Measurements from ENCODE around the gene C4orf50. TPM values are rescaled to one million over a fixed set of nuclear protein-coding genes. Genes with fewer than 3 reads are reported as not detected.

C4orf50 gene
- total and polyA plus RNA-seq, 2 experiments from 2014 or later, result 0.06 to 0.31 TPM

- DNase-seq (ENCODE audit: low spot score), result no peak
- Histone ChIP-seq H3K9me2 (ENCODE audit: insufficient read depth) (no peaks in the 10 kb centered on the region), H3K36me3 (ENCODE audit: insufficient read depth) (no peaks in the 10 kb centered on the region), H3K4me2 (no peak overlapping the region), H2AFZ (no peak overlapping the region), H3F3A (replicated peaks; ENCODE audit: low read depth) (no peaks in the 10 kb centered on the region), H3K4me1 (ENCODE audit: insufficient read depth) (no peaks in the 10 kb centered on the region), H3K4me3 (no peak overlapping the region), H3K27ac (ENCODE audit: low read depth) (no peak overlapping the region), H4K20me1 (replicated peaks; ENCODE audit: insufficient read depth) (no peaks in the 10 kb centered on the region), H3K79me2 (replicated peaks; ENCODE audit: insufficient read depth) (no peaks in the 10 kb centered on the region), H3K27me3 (ENCODE audit: insufficient read depth) (no peaks in the 10 kb centered on the region)
- Mint-ChIP-seq H3K9me3 (peaks cover 7% of the 10 kb centered on the region; the same call in 2 of the 3 replicates), H3K36me3 (ENCODE audit: low read depth) (no peaks in the 10 kb centered on the region), H3K27me3 (ENCODE audit: insufficient read depth, low read depth, poor library complexity) (peaks cover 15% of the 10 kb centered on the region), H3K4me1 (no peaks in the 10 kb centered on the region; the same call in 2 of the 3 replicates), H3K4me3 (no peak overlapping the region), H3K27ac (no peak overlapping the region)
- no peak for ATAC-seq
- TF ChIP-seq CREB1 (CRISPR knock-in tag; IDR thresholded peaks at IDR 0.05; ENCODE audit: low read depth) (no peak), NANOG (IDR thresholded peaks at IDR 0.05; ENCODE audit: borderline replicate concordance) (no peak), ZNF114 (CRISPR knock-in tag; IDR thresholded peaks at IDR 0.05) (no peak), EZH2 (IDR thresholded peaks at IDR 0.05; ENCODE audit: low read depth, unreplicated experiment) (no peak), EZH2phosphoT487 (IDR thresholded peaks at IDR 0.05; ENCODE audit: unreplicated experiment) (no peak), STAT1 (IDR thresholded peaks at IDR 0.05; ENCODE audit: unreplicated experiment) (no peak), ZNF331 (CRISPR knock-in tag; IDR thresholded peaks at IDR 0.05; ENCODE audit: low read depth) (no peak), ETS1 (IDR thresholded peaks at IDR 0.05) (no peak), REST (IDR thresholded peaks at IDR 0.05; ENCODE audit: unreplicated experiment) (no peak)
- TF ChIP-seq, protein P1, sequence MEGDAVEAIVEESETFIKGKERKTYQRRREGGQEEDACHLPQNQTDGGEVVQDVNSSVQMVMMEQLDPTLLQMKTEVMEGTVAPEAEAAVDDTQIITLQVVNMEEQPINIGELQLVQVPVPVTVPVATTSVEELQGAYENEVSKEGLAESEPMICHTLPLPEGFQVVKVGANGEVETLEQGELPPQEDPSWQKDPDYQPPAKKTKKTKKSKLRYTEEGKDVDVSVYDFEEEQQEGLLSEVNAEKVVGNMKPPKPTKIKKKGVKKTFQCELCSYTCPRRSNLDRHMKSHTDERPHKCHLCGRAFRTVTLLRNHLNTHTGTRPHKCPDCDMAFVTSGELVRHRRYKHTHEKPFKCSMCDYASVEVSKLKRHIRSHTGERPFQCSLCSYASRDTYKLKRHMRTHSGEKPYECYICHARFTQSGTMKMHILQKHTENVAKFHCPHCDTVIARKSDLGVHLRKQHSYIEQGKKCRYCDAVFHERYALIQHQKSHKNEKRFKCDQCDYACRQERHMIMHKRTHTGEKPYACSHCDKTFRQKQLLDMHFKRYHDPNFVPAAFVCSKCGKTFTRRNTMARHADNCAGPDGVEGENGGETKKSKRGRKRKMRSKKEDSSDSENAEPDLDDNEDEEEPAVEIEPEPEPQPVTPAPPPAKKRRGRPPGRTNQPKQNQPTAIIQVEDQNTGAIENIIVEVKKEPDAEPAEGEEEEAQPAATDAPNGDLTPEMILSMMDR (conservative IDR thresholded peaks at IDR 0.05; ENCODE audit: low read depth in 2 of 2), result no peak
- TF ChIP-seq, protein P2, sequence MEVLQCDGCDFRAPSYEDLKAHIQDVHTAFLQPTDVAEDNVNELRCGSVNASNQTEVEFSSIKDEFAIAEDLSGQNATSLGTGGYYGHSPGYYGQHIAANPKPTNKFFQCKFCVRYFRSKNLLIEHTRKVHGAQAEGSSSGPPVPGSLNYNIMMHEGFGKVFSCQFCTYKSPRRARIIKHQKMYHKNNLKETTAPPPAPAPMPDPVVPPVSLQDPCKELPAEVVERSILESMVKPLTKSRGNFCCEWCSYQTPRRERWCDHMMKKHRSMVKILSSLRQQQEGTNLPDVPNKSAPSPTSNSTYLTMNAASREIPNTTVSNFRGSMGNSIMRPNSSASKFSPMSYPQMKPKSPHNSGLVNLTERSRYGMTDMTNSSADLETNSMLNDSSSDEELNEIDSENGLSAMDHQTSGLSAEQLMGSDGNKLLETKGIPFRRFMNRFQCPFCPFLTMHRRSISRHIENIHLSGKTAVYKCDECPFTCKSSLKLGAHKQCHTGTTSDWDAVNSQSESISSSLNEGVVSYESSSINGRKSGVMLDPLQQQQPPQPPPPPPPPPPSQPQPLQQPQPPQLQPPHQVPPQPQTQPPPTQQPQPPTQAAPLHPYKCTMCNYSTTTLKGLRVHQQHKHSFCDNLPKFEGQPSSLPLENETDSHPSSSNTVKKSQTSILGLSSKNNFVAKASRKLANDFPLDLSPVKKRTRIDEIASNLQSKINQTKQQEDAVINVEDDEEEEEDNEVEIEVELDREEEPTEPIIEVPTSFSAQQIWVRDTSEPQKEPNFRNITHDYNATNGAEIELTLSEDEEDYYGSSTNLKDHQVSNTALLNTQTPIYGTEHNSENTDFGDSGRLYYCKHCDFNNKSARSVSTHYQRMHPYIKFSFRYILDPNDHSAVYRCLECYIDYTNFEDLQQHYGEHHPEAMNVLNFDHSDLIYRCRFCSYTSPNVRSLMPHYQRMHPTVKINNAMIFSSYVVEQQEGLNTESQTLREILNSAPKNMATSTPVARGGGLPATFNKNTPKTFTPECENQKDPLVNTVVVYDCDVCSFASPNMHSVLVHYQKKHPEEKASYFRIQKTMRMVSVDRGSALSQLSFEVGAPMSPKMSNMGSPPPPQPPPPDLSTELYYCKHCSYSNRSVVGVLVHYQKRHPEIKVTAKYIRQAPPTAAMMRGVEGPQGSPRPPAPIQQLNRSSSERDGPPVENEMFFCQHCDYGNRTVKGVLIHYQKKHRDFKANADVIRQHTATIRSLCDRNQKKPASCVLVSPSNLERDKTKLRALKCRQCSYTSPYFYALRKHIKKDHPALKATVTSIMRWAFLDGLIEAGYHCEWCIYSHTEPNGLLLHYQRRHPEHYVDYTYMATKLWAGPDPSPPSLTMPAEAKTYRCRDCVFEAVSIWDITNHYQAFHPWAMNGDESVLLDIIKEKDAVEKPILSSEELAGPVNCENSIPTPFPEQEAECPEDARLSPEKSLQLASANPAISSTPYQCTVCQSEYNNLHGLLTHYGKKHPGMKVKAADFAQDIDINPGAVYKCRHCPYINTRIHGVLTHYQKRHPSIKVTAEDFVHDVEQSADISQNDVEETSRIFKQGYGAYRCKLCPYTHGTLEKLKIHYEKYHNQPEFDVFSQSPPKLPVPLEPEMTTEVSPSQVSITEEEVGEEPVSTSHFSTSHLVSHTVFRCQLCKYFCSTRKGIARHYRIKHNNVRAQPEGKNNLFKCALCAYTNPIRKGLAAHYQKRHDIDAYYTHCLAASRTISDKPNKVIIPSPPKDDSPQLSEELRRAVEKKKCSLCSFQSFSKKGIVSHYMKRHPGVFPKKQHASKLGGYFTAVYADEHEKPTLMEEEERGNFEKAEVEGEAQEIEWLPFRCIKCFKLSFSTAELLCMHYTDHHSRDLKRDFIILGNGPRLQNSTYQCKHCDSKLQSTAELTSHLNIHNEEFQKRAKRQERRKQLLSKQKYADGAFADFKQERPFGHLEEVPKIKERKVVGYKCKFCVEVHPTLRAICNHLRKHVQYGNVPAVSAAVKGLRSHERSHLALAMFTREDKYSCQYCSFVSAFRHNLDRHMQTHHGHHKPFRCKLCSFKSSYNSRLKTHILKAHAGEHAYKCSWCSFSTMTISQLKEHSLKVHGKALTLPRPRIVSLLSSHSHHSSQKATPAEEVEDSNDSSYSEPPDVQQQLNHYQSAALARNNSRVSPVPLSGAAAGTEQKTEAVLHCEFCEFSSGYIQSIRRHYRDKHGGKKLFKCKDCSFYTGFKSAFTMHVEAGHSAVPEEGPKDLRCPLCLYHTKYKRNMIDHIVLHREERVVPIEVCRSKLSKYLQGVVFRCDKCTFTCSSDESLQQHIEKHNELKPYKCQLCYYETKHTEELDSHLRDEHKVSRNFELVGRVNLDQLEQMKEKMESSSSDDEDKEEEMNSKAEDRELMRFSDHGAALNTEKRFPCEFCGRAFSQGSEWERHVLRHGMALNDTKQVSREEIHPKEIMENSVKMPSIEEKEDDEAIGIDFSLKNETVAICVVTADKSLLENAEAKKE (CRISPR knock-in tag; IDR thresholded peaks at IDR 0.05), result no peak
Measured at GRCh38 chr4:5992171-5992827, 25.9 kb downstream of the C4orf50 start.

All from GM23338 (cell line).